GM12878 (cell line): ENCODE data around the gene UQCR11. TPM values are rescaled to one million over a fixed set of nuclear protein-coding genes. Genes with fewer than 3 reads are reported as not detected.

Source experiments
- ATAC-seq: fragments of 200-7000 bp; cut with Tn5 transposase; 3 replicates; pipeline ENCODE4 v1.9.1; 2020; ENCODE audit warnings: mild to moderate bottlenecking, moderate library complexity
- BruUV-seq: library from RNA; stranded (reverse); fragments of 400-500 nt; replicated peaks from 2 replicates; lab custom pipeline; 2021; lab: Mats Ljungman, UMichigan
- CTCF ChIA-PET: fragments of 300-600 bp; sonication (Branson Sonifier 250); formaldehyde crosslinking; extraction: SDS; loops from one replicate; lab custom pipeline; 2021; ENCODE audit warnings: inconsistent platforms; lab: Yijun Ruan, JAX
- POLR2A ChIA-PET: fragments of 350-600 bp; formaldehyde crosslinking; extraction: SDS; loops from one replicate; lab custom pipeline; 2021; ENCODE audit warnings: inconsistent platforms; lab: Charles Lee
- RAD21 ChIA-PET: fragments of 300-600 bp; sonication (Branson Sonifier 250); formaldehyde crosslinking; loops from one replicate; lab custom pipeline; 2023; ENCODE audit warnings: antibody characterized with exemption; ENCODE audit not compliant: unreplicated experiment; lab: Charles Lee
- SMC1A ChIA-PET: fragments of 300-600 bp; sonication (Branson Sonifier 250); formaldehyde crosslinking; loops from one replicate; lab custom pipeline; 2023; ENCODE audit not compliant: unreplicated experiment, uncharacterized antibody; lab: Charles Lee
- DNase-seq: peaks from one replicate; pipeline ENCODE4 v3.0.0-alpha.2; 2011; ENCODE audit warnings: low read depth, low spot score
- FAIRE-seq: peaks from 3 replicates; lab custom pipeline; 2011; peaks lifted over from hg19 to GRCh38; lab: Jason Lieb, UNC
- H2AFZ ChIP-seq: 2 replicates; pipeline ENCODE4 v1.6.0; 2011; ENCODE audit warnings: low read depth, low read length, control low read depth; ENCODE audit not compliant: control insufficient read depth
- H3K27ac ChIP-seq: 2 replicates; pipeline ENCODE4 v1.5.1; 2011; ENCODE audit warnings: control low read depth; ENCODE audit not compliant: control insufficient read depth, insufficient read depth
- H3K27me3 ChIP-seq, 2 experiments: replicated peaks in 1 of 2; 2 replicates each; pipeline versions ENCODE4 v1.6.0 to v1.6.1; 2011; ENCODE audit warnings: low read length in 1 of 2; ENCODE audit not compliant: control insufficient read depth in 2 of 2, insufficient read depth in 2 of 2
- H3K36me3 ChIP-seq, 2 experiments: 2 replicates each; pipeline ENCODE4 v1.5.1; 2011; ENCODE audit warnings: low read length in 1 of 2; ENCODE audit not compliant: control insufficient read depth in 2 of 2, insufficient read depth in 2 of 2
- H3K4me1 ChIP-seq: 2 replicates; pipeline ENCODE4 v1.6.1; 2011; ENCODE audit warnings: mild to moderate bottlenecking, low read length, moderate library complexity, mixed read lengths; ENCODE audit not compliant: control insufficient read depth, insufficient read depth
- H3K4me2 ChIP-seq: 2 replicates; pipeline ENCODE4 v1.6.0; 2011; ENCODE audit warnings: control low read depth; ENCODE audit not compliant: control insufficient read depth, insufficient read depth
- H3K4me3 ChIP-seq: fragments of 200-600 bp; sonication (generic); 2 replicates; pipeline ENCODE4 v1.5.1; 2016
- H3K79me2 ChIP-seq: 2 replicates; pipeline ENCODE4 v1.6.0; 2011; ENCODE audit warnings: low read length; ENCODE audit not compliant: control insufficient read depth, insufficient read depth
- H3K9ac ChIP-seq: 2 replicates; pipeline ENCODE4 v1.8.0; 2011; ENCODE audit warnings: low read length, control low read depth, mixed read lengths; ENCODE audit not compliant: control insufficient read depth, insufficient read depth
- H3K9me3 ChIP-seq: replicated peaks from 3 replicates; pipeline ENCODE4 v1.5.1; 2011; ENCODE audit warnings: mild to moderate bottlenecking, low read length; ENCODE audit not compliant: control insufficient read depth, insufficient read depth
- H4K20me1 ChIP-seq: 2 replicates; pipeline ENCODE4 v1.6.0; 2011; ENCODE audit not compliant: control insufficient read depth, insufficient read depth
- EGR1 ChIP-seq, 2 experiments: IDR thresholded peaks; 1 replicate in 1 of 2; 2 replicates in 1 of 2; pipeline ENCODE4 v1.6.1; 2011 to 2012; ENCODE audit warnings: low read depth in 2 of 2, low read length in 2 of 2, borderline replicate concordance in 1 of 2, mild to moderate bottlenecking in 1 of 2, moderate library complexity in 1 of 2
- KDM1A ChIP-seq: fragments of 200-600 bp; sonication (generic); IDR thresholded peaks from 2 replicates; pipeline ENCODE4 v1.6.1; 2016; ENCODE audit warnings: borderline replicate concordance
- POLR2A ChIP-seq: IDR thresholded peaks from 2 replicates; pipeline ENCODE4 v1.6.1; 2011; ENCODE audit warnings: low read depth, mild to moderate bottlenecking, low read length
- WGBS: methylation state at CpG from one replicate; pipeline ENCODE4 v1.1.6; 2016; ENCODE audit warnings: low lambda C conversion rate; ENCODE audit not compliant: insufficient replicate concordance, insufficient coverage; ENCODE audit errors: missing lambda C conversion rate; 5-methylcytosine and 5-hydroxymethylcytosine counted together
- in situ Hi-C: fragments of 300-500 bp; cut with MboI; formaldehyde crosslinking; loops from 9 replicates; pipeline ENCODE4 v1.14.3; 2018; ENCODE audit warnings: mixed read lengths
- intact Hi-C: fragments of 100-400 bp; cut with micrococcal nuclease; formaldehyde crosslinking; loops from one replicate; pipeline ENCODE4 v1.14.2; 2022; ENCODE audit not compliant: unreplicated experiment
- polyA plus RNA-seq, 11 experiments: library from polyadenylated mRNA; depleted of rRNA in 4 of 11; unstranded in 6 of 11; stranded (reverse) in 5 of 11; fragments of >200 nt; fragmentation: Nextera tagmentation in 4 of 11; fragmentation: Illumina TruSeq in 1 of 11; extraction: Ambion mirVana in 4 of 11; extraction: Trizol in 1 of 11; gene quantifications; 1 replicate in 1 of 11; 2 replicates in 10 of 11; pipeline versions ENCODE4 v1.2.1 to v1.2.3, GENCODE V29; 2011 to 2016; ENCODE audit warnings: inconsistent platforms in 2 of 11, missing spikeins in 2 of 11, low read depth in 1 of 11
- total RNA-seq, 4 experiments: library from RNA; depleted of rRNA in 3 of 4; stranded (reverse); fragments of >200 nt in 3 of 4; fragmentation: Illumina TruSeq in 1 of 4; extraction: Trizol in 1 of 4; gene quantifications; 2 replicates each; pipeline versions ENCODE4 v1.2.1 to v1.2.3, GENCODE V29; 2013 to 2021

Gene UQCR11
- total and polyA plus RNA-seq, 10 of the 15 experiments (the other 5 are each of a cell fraction or from before 2014, with no cell fraction given), result 28.6 to 586 (median 193) TPM

DNA sequence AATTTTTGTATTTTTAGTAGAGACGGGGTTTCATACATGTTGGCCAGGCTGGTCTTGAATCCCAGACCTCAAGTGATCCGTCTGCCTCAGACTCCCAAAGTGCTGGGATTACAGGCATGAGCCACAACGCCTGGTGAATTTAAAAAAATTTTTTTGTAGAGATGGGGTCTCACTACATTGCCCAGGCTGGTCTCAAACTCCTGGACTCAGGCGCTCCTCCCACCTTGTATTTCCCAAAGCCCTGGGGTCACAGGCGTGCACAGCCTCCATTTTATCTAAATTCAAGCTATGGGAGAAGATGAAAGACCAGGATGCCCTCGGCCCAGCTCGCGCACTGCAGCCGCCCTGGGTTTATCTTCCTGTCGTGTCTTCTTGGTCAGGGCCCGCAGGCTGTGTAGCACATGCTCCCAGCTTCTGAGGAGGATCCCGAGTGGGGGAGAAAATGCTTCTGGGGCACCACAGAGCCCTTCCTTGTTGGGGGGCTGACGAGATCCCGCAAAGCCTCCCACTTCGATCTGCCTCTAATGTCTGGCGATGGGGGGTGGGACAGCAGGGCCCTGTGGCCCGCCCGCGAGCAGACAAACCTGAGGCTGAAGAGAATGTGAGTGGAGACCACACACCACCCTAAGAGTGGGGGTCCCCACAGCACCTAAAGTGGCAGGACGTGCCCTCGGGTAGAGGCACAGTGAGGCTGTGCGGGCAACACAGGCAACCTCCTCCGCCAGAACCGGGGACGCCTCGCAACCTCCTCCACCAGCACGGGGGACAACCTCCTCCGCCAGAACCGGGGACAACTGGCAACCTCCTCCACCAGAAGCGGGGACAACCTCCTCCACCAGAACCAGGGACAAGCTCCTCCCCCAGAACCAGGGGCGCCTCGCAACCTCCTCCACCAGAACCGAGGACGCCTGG, 31.3 kb upstream of the UQCR11 start:
- ChIA-PET SMC1A (no interaction called here), CTCF (interaction anchor here (1.5 kb wide), 1 partner anchor 189 kb away, joined by 3 read pairs; no protein-coding TSS in a partner anchor), POLR2A (no interaction called here), RAD21 (interaction anchor here (0.6 kb wide), 1 partner anchor 15 kb away, joined by 3 read pairs; no protein-coding TSS in a partner anchor)
- H3K27me3 ChIP-seq, result no peaks in the 10 kb centered on the region
- peaks cover 20% of the 10 kb centered on the region for H3K79me2 ChIP-seq
- H3K9ac ChIP-seq, result no peak overlapping the region
- no peaks in the 10 kb centered on the region for H3K4me1 ChIP-seq
- intact Hi-C loops (no loop called here), in situ Hi-C loops (no loop called here)
- BruUV-seq, result no TSS peak
- TF ChIP-seq EGR1 (IDR thresholded peaks at IDR 0.05; ENCODE audit: borderline replicate concordance in 1 of 2, low read depth in 2 of 2, low read length in 2 of 2), result no peak
- TF ChIP-seq POLR2A, result peak; percentile 45; the same call in 1 of the 2 replicates
- H3K4me2 ChIP-seq, result no peak overlapping the region
- peaks cover 40 to 45% of the 10 kb centered on the region in 2 experiments for H3K36me3 ChIP-seq
- no peak overlapping the region for H2AFZ ChIP-seq
- no peaks in the 10 kb centered on the region; the same call in 2 of the 3 replicates for H3K9me3 ChIP-seq
- H4K20me1 ChIP-seq, result peaks cover 8% of the 10 kb centered on the region
- FAIRE-seq (no peak), ATAC-seq (no peak), DNase-seq (no peak)
- 96% methylated on average over 34 of the region's 34 CpGs for WGBS
- H3K27ac ChIP-seq, result no peak overlapping the region
- H3K4me3 ChIP-seq, result no peak overlapping the region

DNA sequence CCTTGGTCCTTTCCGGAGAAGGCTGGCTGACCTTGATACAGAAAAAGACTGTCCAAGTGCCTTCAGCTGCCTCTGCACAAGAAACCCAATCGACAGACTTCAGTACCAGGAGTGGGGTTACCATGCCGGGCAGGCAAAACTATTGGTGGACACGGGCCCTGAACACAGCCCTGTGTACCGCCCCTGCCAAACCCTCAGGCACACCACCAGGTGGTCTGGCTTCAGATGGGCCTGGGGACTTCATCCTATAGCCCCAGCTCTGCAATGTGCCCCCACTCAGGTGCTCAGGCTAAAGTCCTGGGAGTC, 29.6 kb upstream of the UQCR11 start:
- H2AFZ ChIP-seq, result no peak overlapping the region
- DNase-seq, result no peak
- no peak overlapping the region for H3K27ac ChIP-seq
- no peak overlapping the region for H3K4me2 ChIP-seq
- H3K79me2 ChIP-seq, result peaks cover 20% of the 10 kb centered on the region
- no peak overlapping the region for H3K4me3 ChIP-seq
- no peaks in the 10 kb centered on the region for H3K27me3 ChIP-seq
- in situ Hi-C loops, result no loop called here
- SMC1A ChIA-PET, result no interaction called here
- 0 out of 2 replicates have a peak, but pooled peaks have one; percentile 12 for TF ChIP-seq POLR2A
- no peak for TF ChIP-seq KDM1A
- CTCF ChIA-PET, result interaction anchor here (1.5 kb wide), 1 partner anchor 191 kb away, joined by 3 read pairs; no protein-coding TSS in a partner anchor
- H3K9me3 ChIP-seq, result no peaks in the 10 kb centered on the region; the same call in 2 of the 3 replicates
- no peak for FAIRE-seq
- no peak overlapping the region for H3K9ac ChIP-seq
- H4K20me1 ChIP-seq, result peaks cover 8% of the 10 kb centered on the region
- H3K36me3 ChIP-seq, result peaks cover 37 to 48% of the 10 kb centered on the region in 2 experiments
- RAD21 ChIA-PET, result no interaction called here
- no TSS peak for BruUV-seq
- 98% methylated on average over 5 of the region's 5 CpGs for WGBS
- intact Hi-C loops, result no loop called here
- H3K4me1 ChIP-seq, result no peaks in the 10 kb centered on the region
- POLR2A ChIA-PET, result no interaction called here
- ATAC-seq, result no peak
